Astrocyte (in vitro differentiated cells and primary cell): Measurements from ENCODE around the gene ERC1.

ENCODE experiments used
- EZH2 ChIP-seq: IDR thresholded peaks from 2 replicates; pipeline ENCODE4 v1.6.1; 2012; ENCODE audit warnings: mild to moderate bottlenecking, low read length, inconsistent platforms; ENCODE audit not compliant: insufficient read depth
- TF ChIP-seq, protein P1 (sequence below): IDR thresholded peaks from 2 replicates; pipeline ENCODE4 v1.5.1; 2011; ENCODE audit warnings: low read depth, mild to moderate bottlenecking, inconsistent platforms, low read length, moderate library complexity; ENCODE audit not compliant: insufficient read depth

DNA sequence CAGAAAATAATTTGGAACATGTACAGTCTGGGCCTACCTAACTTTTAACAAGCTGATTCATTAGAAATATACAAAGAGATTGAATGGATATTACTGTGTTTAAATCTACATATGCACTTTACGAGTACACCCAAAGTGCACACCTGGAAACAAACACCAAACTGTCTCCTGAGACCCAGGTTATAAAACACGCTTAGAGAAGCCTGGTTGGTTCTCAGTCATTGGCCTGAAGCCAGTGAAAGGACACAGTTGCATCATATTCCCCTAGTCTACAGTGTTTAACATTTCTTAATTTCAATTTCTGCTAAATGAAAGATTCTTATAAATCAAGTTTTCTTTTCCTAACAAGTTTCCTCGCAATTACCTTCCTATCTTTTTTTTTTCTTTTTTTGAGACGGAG is 393.9 kb downstream of the ERC1 start:
- TF ChIP-seq EZH2: no peak
- TF ChIP-seq, protein P1, sequence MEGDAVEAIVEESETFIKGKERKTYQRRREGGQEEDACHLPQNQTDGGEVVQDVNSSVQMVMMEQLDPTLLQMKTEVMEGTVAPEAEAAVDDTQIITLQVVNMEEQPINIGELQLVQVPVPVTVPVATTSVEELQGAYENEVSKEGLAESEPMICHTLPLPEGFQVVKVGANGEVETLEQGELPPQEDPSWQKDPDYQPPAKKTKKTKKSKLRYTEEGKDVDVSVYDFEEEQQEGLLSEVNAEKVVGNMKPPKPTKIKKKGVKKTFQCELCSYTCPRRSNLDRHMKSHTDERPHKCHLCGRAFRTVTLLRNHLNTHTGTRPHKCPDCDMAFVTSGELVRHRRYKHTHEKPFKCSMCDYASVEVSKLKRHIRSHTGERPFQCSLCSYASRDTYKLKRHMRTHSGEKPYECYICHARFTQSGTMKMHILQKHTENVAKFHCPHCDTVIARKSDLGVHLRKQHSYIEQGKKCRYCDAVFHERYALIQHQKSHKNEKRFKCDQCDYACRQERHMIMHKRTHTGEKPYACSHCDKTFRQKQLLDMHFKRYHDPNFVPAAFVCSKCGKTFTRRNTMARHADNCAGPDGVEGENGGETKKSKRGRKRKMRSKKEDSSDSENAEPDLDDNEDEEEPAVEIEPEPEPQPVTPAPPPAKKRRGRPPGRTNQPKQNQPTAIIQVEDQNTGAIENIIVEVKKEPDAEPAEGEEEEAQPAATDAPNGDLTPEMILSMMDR: no peak
